PC-3 (cell line): ENCODE measurements around the gene ARID3C. TPM values are rescaled to one million over a fixed set of nuclear protein-coding genes. Genes with fewer than 3 reads are reported as not detected.

Experiments used
- ATAC-seq: fragments of 200-7000 bp; cut with Tn5 transposase; 2 replicates; pipeline ENCODE4 v1.9.1; 2020; ENCODE audit warnings: mild to moderate bottlenecking, moderate library complexity
- BruUV-seq: library from RNA; stranded (reverse); fragments of 400-500 nt; replicated peaks from 2 replicates; lab custom pipeline; 2021; lab: Mats Ljungman, UMichigan
- CTCF ChIA-PET: fragments of 300-600 bp; sonication (Branson Sonifier 250); formaldehyde crosslinking; loops from one replicate; lab custom pipeline; 2022; ENCODE audit warnings: antibody characterized with exemption; lab: Charles Lee
- POLR2A ChIA-PET: fragments of 300-600 bp; sonication (Branson Sonifier 250); formaldehyde crosslinking; loops from one replicate; lab custom pipeline; 2022; ENCODE audit warnings: antibody characterized with exemption; ENCODE audit not compliant: unreplicated experiment; lab: Charles Lee
- DNase-seq: peaks from one replicate; pipeline ENCODE4 v3.0.0-alpha.2; 2015
- H2AFZ ChIP-seq: fragments of 300-600 bp; sonication (generic); 2 replicates; pipeline ENCODE4 v1.6.0; 2016; ENCODE audit warnings: antibody characterized with exemption, low read length
- H3F3A ChIP-seq: fragments of 300-600 bp; sonication (generic); one replicate; pipeline ENCODE4 v1.6.0; 2017; ENCODE audit warnings: antibody characterized with exemption, low read length, control low read depth, mild to moderate bottlenecking; ENCODE audit not compliant: unreplicated experiment
- H3K27ac ChIP-seq: fragments of 300-600 bp; sonication (generic); 2 replicates; pipeline ENCODE4 v1.5.1; 2016; ENCODE audit warnings: mild to moderate bottlenecking, low read length
- H3K27me3 ChIP-seq: fragments of 300-600 bp; sonication (generic); 2 replicates; pipeline ENCODE4 v1.6.1; 2016; ENCODE audit warnings: low read length, mixed read lengths
- H3K36me3 ChIP-seq: fragments of 300-600 bp; sonication (generic); 2 replicates; pipeline ENCODE4 v1.6.1; 2016; ENCODE audit warnings: low read depth, mixed run types, low read length, mixed read lengths
- H3K4me1 ChIP-seq: fragments of 300-600 bp; sonication (generic); 2 replicates; pipeline ENCODE4 v1.5.1; 2016; ENCODE audit warnings: low read length; ENCODE audit not compliant: insufficient read depth
- H3K4me2 ChIP-seq: fragments of 300-600 bp; sonication (generic); 2 replicates; pipeline ENCODE4 v1.6.0; 2016; ENCODE audit warnings: low read length
- H3K4me3 ChIP-seq: fragments of 300-600 bp; sonication (generic); 2 replicates; pipeline ENCODE4 v1.5.1; 2016; ENCODE audit warnings: mild to moderate bottlenecking, low read length, mixed read lengths
- H3K79me2 ChIP-seq: fragments of 300-600 bp; sonication (generic); 2 replicates; pipeline ENCODE4 v1.6.1; 2017; ENCODE audit warnings: low read length, mixed read lengths
- H3K9ac ChIP-seq: fragments of 300-600 bp; sonication (generic); 2 replicates; pipeline ENCODE4 v1.6.0; 2016; ENCODE audit warnings: mild to moderate bottlenecking, low read length
- H3K9me2 ChIP-seq: fragments of 300-600 bp; sonication (generic); replicated peaks from 2 replicates; pipeline ENCODE4 v1.6.1; 2016; ENCODE audit warnings: mixed run types, low read length, mixed read lengths
- H3K9me3 ChIP-seq: fragments of 300-600 bp; sonication (generic); 2 replicates; pipeline ENCODE4 v1.6.1; 2016; ENCODE audit warnings: low read length, mixed read lengths
- H4K20me1 ChIP-seq: fragments of 300-600 bp; sonication (generic); 2 replicates; pipeline ENCODE4 v1.6.1; 2016; ENCODE audit warnings: low read length, mixed read lengths
- EZH2 ChIP-seq: fragments of 300-600 bp; sonication (generic); IDR thresholded peaks from one replicate; pipeline ENCODE4 v1.6.1; 2017; ENCODE audit warnings: antibody characterized with exemption, mild to moderate bottlenecking, low read length; ENCODE audit not compliant: unreplicated experiment
- EZH2phosphoT487 ChIP-seq: fragments of 300-600 bp; sonication (generic); IDR thresholded peaks from 2 replicates; pipeline ENCODE4 v1.6.1; 2018; ENCODE audit warnings: mild to moderate bottlenecking, antibody characterized with exemption, low read length, borderline replicate concordance
- intact Hi-C: fragments of 100-400 bp; cut with micrococcal nuclease; formaldehyde crosslinking; loops from 2 replicates; pipeline ENCODE4 v1.9.0; 2023
- total RNA-seq: library from RNA; depleted of rRNA; stranded (reverse); fragments of >200 nt; gene quantifications from 2 replicates; pipeline ENCODE4 v1.2.3, GENCODE V29; 2014
- TF ChIP-seq, protein P1 (sequence below): fragments of 300-600 bp; sonication (generic); conservative IDR thresholded peaks from 2 replicates; pipeline ENCODE4 v1.5.1; 2017; ENCODE audit warnings: antibody characterized with exemption, low read depth, mild to moderate bottlenecking, low read length

ARID3C gene
- total RNA-seq, 1 experiment from 2014 or later = not detected

DNA sequence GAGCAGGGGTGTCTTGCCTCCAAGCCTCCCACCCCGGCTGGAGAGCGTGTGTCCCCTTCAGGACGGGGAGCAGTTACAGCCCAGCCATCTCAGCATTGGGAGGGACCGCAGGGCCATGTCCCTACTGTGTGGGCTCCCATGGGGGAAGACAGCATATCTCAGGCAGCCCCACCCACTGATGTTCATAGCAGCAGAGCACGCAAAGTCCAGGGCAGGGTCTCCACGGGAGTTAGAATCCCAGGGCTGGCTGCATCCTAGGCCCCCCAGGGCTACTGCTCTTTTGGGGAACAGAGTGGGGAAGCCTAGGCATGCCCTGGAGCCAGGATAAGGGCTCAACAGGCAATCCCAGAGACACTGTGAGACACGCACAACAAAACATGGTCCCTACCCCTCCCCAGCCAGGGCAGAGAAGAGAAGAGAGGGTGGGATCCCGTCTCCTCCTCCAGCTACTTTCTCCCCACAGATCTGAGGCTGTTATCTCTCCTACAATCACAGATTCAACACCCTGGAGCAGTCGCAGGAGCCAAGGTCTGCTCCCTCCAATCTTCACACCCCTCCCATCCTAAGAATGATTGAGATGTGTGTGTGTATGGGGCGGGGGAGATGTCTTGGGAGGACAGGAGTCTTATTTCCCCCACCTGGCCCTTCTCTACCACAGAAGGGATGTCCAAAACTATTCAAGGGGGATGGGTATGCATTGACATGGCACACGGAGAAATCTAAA lies 42.8 kb downstream of the ARID3C start:
- ChIA-PET CTCF (no interaction called here), POLR2A (no interaction called here)
- TF ChIP-seq EZH2 = no peak
- no peak for TF ChIP-seq EZH2phosphoT487
- TF ChIP-seq, protein P1, sequence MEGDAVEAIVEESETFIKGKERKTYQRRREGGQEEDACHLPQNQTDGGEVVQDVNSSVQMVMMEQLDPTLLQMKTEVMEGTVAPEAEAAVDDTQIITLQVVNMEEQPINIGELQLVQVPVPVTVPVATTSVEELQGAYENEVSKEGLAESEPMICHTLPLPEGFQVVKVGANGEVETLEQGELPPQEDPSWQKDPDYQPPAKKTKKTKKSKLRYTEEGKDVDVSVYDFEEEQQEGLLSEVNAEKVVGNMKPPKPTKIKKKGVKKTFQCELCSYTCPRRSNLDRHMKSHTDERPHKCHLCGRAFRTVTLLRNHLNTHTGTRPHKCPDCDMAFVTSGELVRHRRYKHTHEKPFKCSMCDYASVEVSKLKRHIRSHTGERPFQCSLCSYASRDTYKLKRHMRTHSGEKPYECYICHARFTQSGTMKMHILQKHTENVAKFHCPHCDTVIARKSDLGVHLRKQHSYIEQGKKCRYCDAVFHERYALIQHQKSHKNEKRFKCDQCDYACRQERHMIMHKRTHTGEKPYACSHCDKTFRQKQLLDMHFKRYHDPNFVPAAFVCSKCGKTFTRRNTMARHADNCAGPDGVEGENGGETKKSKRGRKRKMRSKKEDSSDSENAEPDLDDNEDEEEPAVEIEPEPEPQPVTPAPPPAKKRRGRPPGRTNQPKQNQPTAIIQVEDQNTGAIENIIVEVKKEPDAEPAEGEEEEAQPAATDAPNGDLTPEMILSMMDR = no peak
- peaks cover 39% of the 10 kb centered on the region for H3K27me3 ChIP-seq
- BruUV-seq = no TSS peak
- no peaks in the 10 kb centered on the region for H3K4me1 ChIP-seq
- H3K9ac ChIP-seq = no peak overlapping the region
- H3K9me3 ChIP-seq = no peaks in the 10 kb centered on the region
- intact Hi-C loops = no loop called here
- H3F3A ChIP-seq = no peaks in the 10 kb centered on the region
- H3K79me2 ChIP-seq = no peaks in the 10 kb centered on the region
- ATAC-seq (no peak), DNase-seq (no peak)
- H2AFZ ChIP-seq = no peak overlapping the region
- no peaks in the 10 kb centered on the region for H3K9me2 ChIP-seq
- no peaks in the 10 kb centered on the region for H3K36me3 ChIP-seq
- no peak overlapping the region for H3K27ac ChIP-seq
- H3K4me2 ChIP-seq = no peak overlapping the region
- no peaks in the 10 kb centered on the region for H4K20me1 ChIP-seq
- no peak overlapping the region for H3K4me3 ChIP-seq

GRCh38 chr9:34584970-34585369 lies 43.9 kb downstream of the ARID3C start:
- CTCF ChIA-PET = no interaction called here
- ATAC-seq = no peak
- Histone ChIP-seq H2AFZ (no peak overlapping the region), H3K4me1 (no peaks in the 10 kb centered on the region), H3K4me3 (no peak overlapping the region), H3K4me2 (no peak overlapping the region), H3K9ac (no peak overlapping the region), H3K27ac (no peak overlapping the region), H3F3A (no peaks in the 10 kb centered on the region), H3K9me3 (no peaks in the 10 kb centered on the region), H3K36me3 (no peaks in the 10 kb centered on the region), H3K9me2 (no peaks in the 10 kb centered on the region), H4K20me1 (no peaks in the 10 kb centered on the region), H3K27me3 (peaks cover 34% of the 10 kb centered on the region), H3K79me2 (no peaks in the 10 kb centered on the region)
- POLR2A ChIA-PET = no interaction called here
- intact Hi-C loops = no loop called here
- no peak for DNase-seq
- TF ChIP-seq, protein P1 = no peak
- TF ChIP-seq EZH2 (no peak), EZH2phosphoT487 (no peak)
- no TSS peak for BruUV-seq

DNA sequence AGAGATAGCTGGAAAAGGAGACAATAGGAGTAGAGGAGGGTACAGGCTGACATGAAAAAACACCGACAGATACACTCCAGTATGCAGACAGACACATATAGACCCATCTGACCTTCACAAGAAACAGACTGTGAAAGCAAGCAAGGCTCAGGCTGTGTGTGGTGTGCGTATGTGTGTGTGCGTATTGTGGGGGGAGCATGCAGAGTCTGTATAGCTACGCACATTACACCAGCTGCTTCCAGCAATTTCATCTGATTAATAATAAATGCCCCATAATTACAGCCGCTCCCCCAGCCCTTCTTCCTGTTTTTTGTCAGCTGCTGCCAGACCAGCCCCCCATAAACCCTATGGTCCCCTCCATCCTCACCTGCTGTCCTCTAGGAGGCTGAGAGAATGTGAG lies 46.1 kb downstream of the ARID3C start:
- CTCF ChIA-PET = no interaction called here
- no peak overlapping the region for H3K4me3 ChIP-seq
- no peaks in the 10 kb centered on the region for H3K9me3 ChIP-seq
- TF ChIP-seq EZH2phosphoT487 = no peak
- TF ChIP-seq, protein P1 = no peak
- no peak for TF ChIP-seq EZH2
- H3K9me2 ChIP-seq = no peaks in the 10 kb centered on the region
- POLR2A ChIA-PET = interaction anchor here (0.6 kb wide), 1 partner anchor 12 kb away, joined by 3 read pairs; no protein-coding TSS in a partner anchor
- no peaks in the 10 kb centered on the region for H3K36me3 ChIP-seq
- H3F3A ChIP-seq = no peaks in the 10 kb centered on the region
- no peaks in the 10 kb centered on the region for H4K20me1 ChIP-seq
- H2AFZ ChIP-seq = no peak overlapping the region
- H3K9ac ChIP-seq = no peak overlapping the region
- BruUV-seq = no TSS peak
- peaks cover 17% of the 10 kb centered on the region for H3K27me3 ChIP-seq
- H3K4me2 ChIP-seq = no peak overlapping the region
- DNase-seq (no peak), ATAC-seq (no peak)
- H3K27ac ChIP-seq = no peak overlapping the region
- intact Hi-C loops = no loop called here
- H3K79me2 ChIP-seq = no peaks in the 10 kb centered on the region
- H3K4me1 ChIP-seq = no peaks in the 10 kb centered on the region
